ENCODE results near the gene LMNTD2.
"Not testable (repeated sequence)": the region's sequence is repeated elsewhere in the genome, so short reads cannot be mapped to it uniquely, and the experiment has no call there.

The LMNTD2 gene

GRCh38 chr11:587978-588380 lies 27.4 kb upstream of the LMNTD2 start:
- no peak for DNase-seq (ENCODE audit: low read depth, low spot score)

DNA sequence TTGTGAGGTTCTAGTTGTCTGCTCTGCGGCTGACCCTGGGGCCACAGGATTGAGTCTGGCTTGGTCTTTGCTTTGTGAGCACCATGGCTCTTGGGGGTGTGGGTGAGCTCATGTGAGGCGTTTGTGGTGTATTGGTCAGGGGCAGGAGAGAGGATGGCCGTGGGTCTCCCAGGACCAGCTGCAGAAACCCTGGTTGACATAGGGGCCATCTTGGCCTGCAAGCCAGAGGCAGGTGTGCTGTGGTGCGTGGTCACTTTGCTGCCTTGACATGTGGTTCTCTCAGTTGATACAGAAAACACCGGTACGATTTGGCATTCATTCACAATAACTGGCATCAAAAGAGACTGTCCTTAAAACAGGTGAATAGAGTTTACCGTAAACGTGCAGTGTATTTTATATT lies 27.0 kb upstream of the LMNTD2 start:
- no peak for DNase-seq (ENCODE audit: low read depth, low spot score)

DNA sequence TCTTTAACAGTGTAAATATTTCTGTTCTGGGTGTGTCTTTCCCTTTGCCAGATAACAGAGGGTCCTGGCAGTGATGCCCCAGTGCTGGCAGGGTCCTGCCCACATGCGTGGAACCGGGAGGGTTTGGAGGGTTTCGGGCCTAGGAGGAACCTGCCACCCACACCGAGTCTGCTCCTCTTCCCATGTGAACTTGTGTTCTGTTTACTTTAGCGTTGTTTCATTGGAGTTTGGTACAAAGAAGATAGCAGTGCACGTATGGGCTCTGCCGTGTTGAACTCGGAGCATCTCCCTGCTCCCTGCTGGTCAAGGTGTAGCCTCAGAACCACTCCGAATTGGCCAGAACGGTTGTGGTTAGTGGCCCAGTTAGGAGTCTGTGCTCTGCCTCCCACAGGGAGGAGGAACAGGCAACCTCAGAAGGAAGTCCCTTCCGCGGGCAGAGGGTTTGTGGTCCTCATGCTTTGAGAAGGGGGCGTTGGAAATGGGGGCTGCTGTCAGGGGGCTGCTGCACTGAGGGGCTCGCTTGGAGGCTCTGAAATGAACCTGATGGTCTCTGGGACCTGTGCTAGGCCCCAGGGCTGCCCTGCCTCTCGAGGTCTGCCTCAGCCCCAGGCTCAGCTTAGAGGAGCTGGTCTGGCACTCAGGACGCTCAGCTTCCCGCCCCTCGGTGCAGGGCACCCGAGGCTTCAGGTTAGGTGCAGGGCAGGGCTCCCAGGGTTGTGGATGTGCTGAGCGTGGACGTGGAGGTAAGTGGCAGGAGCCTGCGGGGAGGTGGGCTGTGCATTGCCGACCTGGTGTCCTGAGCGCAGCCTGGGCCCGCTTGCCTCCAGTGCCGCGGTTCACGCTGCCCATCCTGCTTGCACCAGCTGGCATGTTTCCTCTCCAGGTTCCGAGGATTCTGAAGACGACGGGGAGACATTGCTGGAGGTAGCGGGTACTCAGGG lies 26.1 kb upstream of the LMNTD2 start:
- DNase-seq (ENCODE audit: low read depth, low spot score) = no peak

GRCh38 chr11:584287-584686 lies 23.7 kb upstream of the LMNTD2 start:
- DNase-seq (ENCODE audit: low read depth, low spot score) = no peak

- no peak for DNase-seq (ENCODE audit: low read depth, low spot score)
These were observed 21.2 kb upstream of the LMNTD2 start for GRCh38 chr11:581752-582151.

DNA sequence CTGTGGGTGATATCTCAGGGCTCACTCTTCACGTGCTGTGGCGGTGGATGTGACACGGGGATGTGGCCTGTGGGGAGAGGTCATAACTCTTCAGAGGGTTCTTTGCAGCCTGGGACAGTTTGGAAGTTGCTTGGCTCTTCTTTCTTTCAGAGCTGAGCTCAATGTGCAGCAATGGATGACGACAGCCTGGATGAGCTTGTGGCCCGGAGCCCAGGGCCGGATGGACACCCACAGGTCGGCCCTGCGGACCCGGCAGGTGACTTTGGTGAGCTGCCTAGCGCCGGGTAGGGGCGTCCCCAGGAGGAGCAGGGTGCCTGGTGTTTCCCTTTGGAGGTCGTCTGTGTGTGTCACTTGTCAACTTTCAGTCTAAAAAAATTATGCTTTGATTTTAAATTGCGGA lies 20.8 kb upstream of the LMNTD2 start:
- no peak for DNase-seq (ENCODE audit: low read depth, low spot score)

DNA sequence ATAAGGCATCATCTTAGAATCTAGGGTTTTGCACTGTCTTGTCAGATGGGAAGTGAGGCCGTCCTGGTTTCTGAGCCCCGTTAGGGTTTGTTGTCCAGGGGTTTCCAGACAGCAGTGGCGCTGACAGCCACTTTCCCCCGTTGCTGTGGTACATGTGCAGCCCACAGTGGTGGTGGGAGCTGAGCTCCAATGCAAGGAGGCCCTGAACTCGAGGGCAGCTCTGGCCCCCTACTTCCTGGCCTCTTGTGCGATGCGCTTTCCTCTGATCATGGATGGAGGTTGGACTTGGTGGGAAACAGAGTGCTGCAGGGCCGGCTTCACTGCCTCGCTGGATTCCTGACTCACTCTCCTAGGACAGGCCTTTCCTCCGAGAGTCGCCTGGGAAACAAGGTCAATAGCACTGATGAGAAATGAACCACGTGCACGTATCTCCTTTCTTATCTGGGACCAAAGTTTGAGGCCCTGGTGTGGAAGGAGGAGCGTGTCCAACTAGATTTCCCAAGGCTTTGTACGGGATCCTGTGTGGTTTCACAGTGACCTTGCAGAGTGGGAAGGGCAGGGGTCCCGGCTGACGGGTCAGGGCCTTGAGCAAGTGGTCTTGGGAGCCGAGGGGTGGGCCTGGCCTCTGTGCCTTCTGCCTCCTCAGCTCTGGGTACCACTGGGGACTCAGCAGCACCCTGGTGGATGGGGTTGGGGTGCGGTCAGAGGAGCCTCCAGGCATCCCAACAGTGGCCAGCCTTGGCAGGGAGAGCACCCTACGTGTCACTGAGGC lies 19.5 kb upstream of the LMNTD2 start:
- no peak for DNase-seq (ENCODE audit: low read depth, low spot score)

- no peak for DNase-seq (ENCODE audit: low read depth, low spot score)
These were observed 17.9 kb upstream of the LMNTD2 start for GRCh38 chr11:578276-579035.

DNA sequence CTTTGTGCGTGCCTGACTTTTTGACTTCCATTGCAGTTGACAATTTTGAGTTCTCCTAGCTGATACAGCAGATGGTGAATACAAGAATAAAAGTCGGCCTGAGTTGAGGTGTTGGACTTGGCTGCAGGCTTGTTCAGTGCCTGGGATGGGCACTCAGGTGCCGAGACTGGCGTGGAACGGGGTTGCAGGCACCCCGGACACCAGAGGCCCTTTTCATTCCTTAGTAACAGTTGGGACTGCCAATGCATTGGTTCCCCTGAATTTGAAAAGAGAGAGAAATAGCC lies 17.0 kb upstream of the LMNTD2 start:
- no peak for DNase-seq (ENCODE audit: low read depth, low spot score)

DNA sequence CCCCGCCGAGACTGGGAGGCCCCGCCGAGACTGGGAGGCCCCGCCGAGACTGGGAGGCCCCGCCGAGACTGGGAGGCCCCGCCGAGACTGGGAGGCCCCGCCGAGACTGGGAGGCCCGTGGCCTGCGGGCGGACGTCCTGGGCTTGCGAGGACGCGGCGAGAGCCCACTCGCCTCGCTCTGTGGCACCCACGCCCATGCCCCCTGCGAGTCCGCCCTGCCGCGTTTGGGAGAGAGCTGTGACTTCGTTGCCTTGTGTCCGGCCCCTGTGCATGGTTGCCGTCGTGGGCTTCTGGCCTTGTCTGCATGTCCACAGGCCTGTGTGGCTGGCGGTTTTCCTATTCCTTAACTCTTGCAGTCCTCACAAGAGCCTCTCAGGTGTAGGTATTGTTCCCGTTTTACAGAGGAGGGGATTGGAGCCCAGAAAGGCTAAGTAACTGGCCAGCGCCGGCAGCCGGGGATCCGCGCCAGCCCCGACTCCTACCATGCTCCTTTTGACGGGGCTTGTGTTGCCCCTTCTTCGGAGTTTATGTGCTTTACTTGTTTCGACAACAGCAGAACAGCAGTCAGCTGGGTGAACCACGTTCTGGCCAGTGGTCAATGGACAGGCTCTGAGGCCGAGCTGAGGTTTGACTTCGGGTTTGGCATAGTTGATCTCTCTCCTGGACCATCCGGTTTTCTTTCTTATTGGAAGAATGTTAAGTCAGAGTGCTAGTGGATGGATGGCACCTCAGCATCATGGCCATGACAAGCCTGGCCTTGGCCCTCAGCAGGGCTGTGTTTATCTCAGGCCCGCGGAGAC lies 16.5 kb upstream of the LMNTD2 start:
- no peak for DNase-seq (ENCODE audit: low read depth, low spot score)

- peak; percentile 83 for DNase-seq (ENCODE audit: low read depth, low spot score)
These were observed 15.6 kb upstream of the LMNTD2 start, which contains the start of gene PHRF1 for GRCh38 chr11:575996-576768. Gene PHRF1 (plus strand): TSS chr11:576470. CDS start chr11:581513, 5,043 bp downstream.

- no peak for DNase-seq (ENCODE audit: low read depth, low spot score)
These were observed 14.9 kb upstream of the LMNTD2 start for GRCh38 chr11:575313-575995.

DNA sequence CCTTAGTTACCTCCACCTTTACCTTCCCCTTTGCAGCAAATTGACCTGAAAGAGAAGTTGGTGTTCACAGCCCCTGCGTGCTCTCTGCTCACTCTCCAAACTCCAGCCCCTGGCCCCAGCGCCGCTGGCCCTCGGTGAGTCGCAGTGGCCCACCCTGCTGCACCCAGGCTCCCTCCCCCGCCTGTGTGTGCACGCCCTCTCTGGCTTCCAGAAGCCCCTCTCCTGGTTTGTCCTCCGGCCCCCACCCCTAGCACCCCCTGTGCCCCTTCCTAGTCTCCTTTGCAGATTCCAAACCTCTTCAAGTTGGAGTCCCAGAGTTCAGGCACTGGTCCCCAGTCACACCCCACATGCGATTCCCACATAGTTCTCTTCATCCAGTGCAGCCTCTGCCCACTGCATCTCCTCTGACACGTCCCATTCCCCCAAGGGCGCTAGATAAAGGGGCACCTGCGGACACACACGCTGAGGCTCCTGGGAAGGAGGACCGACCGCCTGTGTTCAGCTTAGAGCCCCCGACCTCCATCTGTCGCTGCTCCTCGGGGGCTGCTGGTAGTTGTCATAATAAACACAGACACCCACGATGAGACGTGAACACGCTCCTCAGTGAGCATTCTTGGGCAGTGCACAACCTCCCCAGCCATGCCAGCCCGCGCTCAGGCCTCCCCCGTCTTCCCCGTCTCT lies 14.2 kb upstream of the LMNTD2 start:
- DNase-seq (ENCODE audit: low read depth, low spot score) = no peak

DNA sequence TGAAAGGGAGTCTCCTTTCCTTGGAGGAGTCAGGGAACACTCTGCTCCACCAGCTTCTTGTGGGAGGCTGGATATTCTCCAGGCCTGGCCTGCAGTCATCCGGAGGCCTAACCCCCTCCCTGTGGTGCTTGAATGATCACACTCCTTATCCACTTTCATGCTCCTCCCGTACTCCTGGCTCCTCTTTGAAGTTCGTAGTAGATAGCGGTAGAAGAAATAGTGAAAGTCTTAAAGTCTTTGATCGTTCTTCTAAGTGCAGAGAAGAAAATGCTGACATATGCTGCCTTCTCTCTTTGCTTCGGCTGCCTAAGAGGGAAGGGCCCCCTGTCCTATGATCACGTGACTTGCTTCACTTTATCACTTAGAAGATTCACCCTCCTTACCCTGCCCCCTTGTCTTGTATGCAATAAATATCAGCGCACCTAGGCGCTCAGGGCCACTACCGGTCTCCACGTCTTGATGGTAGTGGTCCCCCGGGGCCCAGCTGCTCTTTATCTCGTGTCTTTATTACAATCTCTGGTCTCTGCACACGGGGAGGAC lies 13.6 kb upstream of the LMNTD2 start:
- DNase-seq (ENCODE audit: low read depth, low spot score) = not testable (repeated sequence)

DNA sequence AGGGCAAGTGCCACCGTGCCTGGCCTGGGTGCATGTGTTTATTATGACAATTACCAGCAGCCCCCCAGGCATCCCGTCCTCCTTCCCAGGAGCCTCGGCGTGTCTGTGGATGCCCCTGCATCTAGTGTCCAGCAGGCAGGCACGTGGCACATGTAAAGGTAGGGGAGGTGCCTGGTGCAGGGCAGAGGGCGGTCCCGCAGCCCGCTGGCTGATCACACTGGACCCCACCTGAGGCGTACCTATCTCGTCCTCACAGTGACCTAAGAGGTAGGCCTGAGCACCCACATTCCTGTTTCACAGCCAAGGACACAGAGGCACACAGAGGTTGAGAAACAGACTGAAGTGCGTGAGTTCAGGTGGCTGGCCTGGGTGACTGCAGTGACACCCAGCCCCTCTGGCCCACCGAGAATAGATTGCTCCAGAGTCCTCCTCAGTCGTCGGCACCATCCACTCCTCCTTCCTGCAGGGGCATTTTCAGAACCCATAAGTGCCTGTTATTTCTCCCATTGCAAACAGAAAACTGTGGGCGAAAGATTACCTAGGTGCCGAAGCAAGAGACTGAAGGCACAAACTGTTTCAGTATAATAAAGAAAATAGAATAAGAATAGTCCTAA lies 12.7 kb upstream of the LMNTD2 start:
- DNase-seq (ENCODE audit: low read depth, low spot score) = no peak

GRCh38 chr11:571802-572185 lies 11.3 kb upstream of the LMNTD2 start:
- no peak for DNase-seq (ENCODE audit: low read depth, low spot score)

DNA sequence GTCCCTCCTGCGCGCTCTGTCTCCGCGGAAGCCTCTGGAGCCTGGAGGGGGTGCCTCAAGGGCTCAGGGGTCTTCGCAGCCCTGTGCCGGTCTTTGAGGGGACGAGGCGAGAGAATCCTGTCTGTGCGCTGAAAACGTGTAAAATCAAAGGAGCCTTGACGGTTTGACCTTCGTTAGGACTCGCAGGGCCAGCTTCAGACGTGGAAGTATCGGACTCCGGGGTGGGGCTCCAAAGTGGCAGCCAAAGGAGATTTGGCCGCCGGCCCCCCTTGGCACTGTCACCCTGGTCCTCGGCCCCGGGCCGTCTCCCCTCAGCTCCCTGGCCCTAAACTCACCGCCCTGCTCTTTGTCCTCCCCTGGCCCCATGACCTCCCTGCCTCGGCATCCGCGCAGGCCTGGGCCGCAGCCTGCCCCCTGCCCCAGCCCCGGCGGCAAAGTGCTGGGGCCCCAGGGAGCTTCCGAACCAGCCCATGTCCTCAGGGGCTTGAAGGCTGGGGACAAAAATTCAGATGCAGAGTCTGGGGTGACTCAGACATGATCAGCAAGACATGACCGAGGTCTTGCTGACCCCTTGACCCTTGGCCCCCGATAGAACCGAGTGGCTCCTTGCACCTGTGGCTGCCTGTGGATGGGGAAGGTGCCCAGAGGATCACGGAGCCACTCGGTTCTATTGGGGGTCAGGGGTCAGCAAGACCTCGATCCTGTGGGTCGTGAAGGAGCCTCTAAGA lies 8.8 kb upstream of the LMNTD2 start:
- DNase-seq (ENCODE audit: low read depth, low spot score) = no peak
